T-cell (primary cell): ENCODE results near the gene SUGCT. TPM values are rescaled to one million over a fixed set of nuclear protein-coding genes. Genes with fewer than 3 reads are reported as not detected.
A peak's percentile ranks its signal among the peaks of the same experiment; 100 is the strongest.
"Not testable (repeated sequence)": the region's sequence is repeated elsewhere in the genome, so short reads cannot be mapped to it uniquely, and the experiment has no call there.

Source experiments
- ATAC-seq, 4 experiments: fragments of 200-7000 bp in 3 of 4; fragments of 150-1000 bp in 1 of 4; cut with Tn5 transposase; replicated peaks in 1 of 4; 1 replicate in 3 of 4; 2 replicates in 1 of 4; pipeline ENCODE4 v1.10.0; 2021; ENCODE audit warnings: moderate library complexity in 3 of 4, mild to moderate bottlenecking in 2 of 4, moderate number of reproducible peaks in 1 of 4
- CTCF ChIA-PET, 2 donors: fragments of 300-600 bp; sonication (Branson Sonifier 250); formaldehyde crosslinking; loops; one replicate each; lab custom pipeline; 2022; ENCODE audit warnings: antibody characterized with exemption in 2 of 2; lab: Charles Lee
- POLR2A ChIA-PET, 2 donors: fragments of 300-600 bp; sonication (Branson Sonifier 250); formaldehyde crosslinking; loops; one replicate each; lab custom pipeline; 2022; ENCODE audit warnings: antibody characterized with exemption in 2 of 2; lab: Charles Lee
- DNase-seq, 35 experiments: peaks; one replicate each; pipeline versions ENCODE4 v3.0.0 to v3.0.0-alpha.2; 2013 to 2023
- H3K27ac ChIP-seq: one replicate; pipeline ENCODE4 v1.5.1; 2013; ENCODE audit warnings: low read length
- H3K27me3 ChIP-seq, 2 experiments: replicated peaks in 1 of 2; 1 replicate in 1 of 2; 2 replicates in 1 of 2; pipeline versions ENCODE4 v1.6.1 to v1.7.0; 2013; ENCODE audit warnings: low read length in 1 of 2, mixed read lengths in 1 of 2; ENCODE audit not compliant: control insufficient read depth in 2 of 2, insufficient read depth in 2 of 2; ENCODE audit errors: extremely low read depth in 1 of 2
- H3K36me3 ChIP-seq, 2 donors: 1 replicate in 1 of 2; 2 replicates in 1 of 2; pipeline versions ENCODE4 v1.6.1 to v1.7.0; 2013; ENCODE audit warnings: low read length in 1 of 2; ENCODE audit not compliant: control insufficient read depth in 2 of 2, insufficient read depth in 1 of 2; ENCODE audit errors: extremely low read depth in 1 of 2
- H3K4me1 ChIP-seq, 2 experiments: 1 replicate in 1 of 2; 2 replicates in 1 of 2; pipeline versions ENCODE4 v1.6.1 to v1.7.0; 2013; ENCODE audit warnings: low read length in 2 of 2, mixed read lengths in 1 of 2; ENCODE audit not compliant: insufficient read depth in 2 of 2, control insufficient read depth in 1 of 2; ENCODE audit errors: extremely low read depth in 1 of 2
- H3K4me3 ChIP-seq, 2 donors: 1 replicate in 1 of 2; 2 replicates in 1 of 2; pipeline versions ENCODE4 v1.5.1 to v1.7.0; 2013; ENCODE audit warnings: mild to moderate bottlenecking in 2 of 2, low read length in 1 of 2, moderate library complexity in 1 of 2; ENCODE audit not compliant: control insufficient read depth in 1 of 2; ENCODE audit errors: extremely low read depth in 1 of 2
- H3K9me3 ChIP-seq: 2 replicates; pipeline ENCODE4 v1.7.0; 2013
- H3K27ac Mint-ChIP-seq, 2 donors: one replicate each; pipeline ENCODE4 v1.8.0; 2020 to 2021; ENCODE audit warnings: mild to moderate bottlenecking in 2 of 2, mixed read lengths in 2 of 2
- H3K27me3 Mint-ChIP-seq, 2 donors: one replicate each; pipeline ENCODE4 v1.8.0; 2021 to 2022; ENCODE audit warnings: mixed read lengths in 2 of 2
- H3K36me3 Mint-ChIP-seq: one replicate; pipeline ENCODE4 v1.8.0; 2021; ENCODE audit warnings: mixed read lengths
- H3K4me1 Mint-ChIP-seq, 3 donors: one replicate each; pipeline ENCODE4 v1.8.0; 2020 to 2022; ENCODE audit warnings: mixed read lengths in 3 of 3, mild to moderate bottlenecking in 1 of 3
- H3K4me3 Mint-ChIP-seq, 3 donors: one replicate each; pipeline ENCODE4 v1.8.0; 2020 to 2022; ENCODE audit warnings: mild to moderate bottlenecking in 3 of 3, mixed read lengths in 3 of 3, moderate library complexity in 3 of 3
- H3K9me3 Mint-ChIP-seq, 3 donors: one replicate each; pipeline ENCODE4 v1.8.0; 2020 to 2022; ENCODE audit warnings: mixed read lengths in 3 of 3
- WGBS: methylation state at CpG from one replicate; pipeline ENCODE4 v1.1.5; 2013; ENCODE audit warnings: missing lambda C conversion rate; ENCODE audit not compliant: insufficient coverage; 5-methylcytosine and 5-hydroxymethylcytosine counted together
- total RNA-seq, 35 experiments: library from RNA in 6 of 35; stranded (reverse) in 6 of 35; fragments of 120-200 nt in 1 of 35; gene quantifications; one replicate each; pipeline versions ENCODE4 v1.2.1 to v1.2.4 and lab custom pipeline; 2013 to 2026

Gene SUGCT
- total RNA-seq, 5 donors from 2014 or later (not counting 1 experiment from before 2014, with no cell fraction given), result 1.3 to 3.1 (median 2.3) TPM

DNA sequence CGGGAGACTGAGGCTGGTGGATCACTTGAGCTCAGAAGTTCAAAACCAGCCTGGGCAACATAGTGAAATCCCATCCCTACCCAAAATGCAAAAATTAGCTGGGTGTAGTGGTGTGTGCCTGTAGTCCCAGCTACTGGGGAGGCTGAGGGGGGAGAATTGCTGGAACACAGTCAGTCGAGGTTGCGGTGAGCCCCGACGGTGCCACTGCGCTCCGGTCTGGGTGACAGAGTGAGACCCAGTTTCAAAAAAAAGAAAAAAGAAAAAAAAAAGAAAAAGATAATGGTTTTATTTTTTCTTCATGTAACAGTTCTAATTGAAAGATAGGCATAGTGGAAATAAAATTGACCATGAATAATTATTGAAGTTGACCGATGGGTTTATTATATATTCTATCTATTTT lies 99.9 kb downstream of the SUGCT start:
- Histone ChIP-seq H3K9me3 (no peaks in the 10 kb centered on the region), H3K4me1 (no peaks in the 10 kb centered on the region), H3K27ac (no peak overlapping the region), H3K36me3 (no peaks in the 10 kb centered on the region), H3K27me3 (peaks cover 0 to 2% of the 10 kb centered on the region in 2 experiments), H3K4me3 (no peak overlapping the region)
- peaks cover 5 to 7% (median 7%) of the 10 kb centered on the region in 3 donors for H3K4me1 Mint-ChIP-seq
- no peaks in the 10 kb centered on the region for H3K9me3 Mint-ChIP-seq
- no peaks in the 10 kb centered on the region for H3K27me3 Mint-ChIP-seq
- ATAC-seq (no peak), DNase-seq (no peak)
- H3K36me3 Mint-ChIP-seq, result no peaks in the 10 kb centered on the region
- POLR2A ChIA-PET, result no interaction called here
- H3K27ac Mint-ChIP-seq, result peak overlapping the region in 1 of 2 donors; percentile 68
- CTCF ChIA-PET, result no interaction called here
- H3K4me3 Mint-ChIP-seq, result no peak overlapping the region
- 100% methylated on average over 4 of the region's 8 CpGs for WGBS

DNA sequence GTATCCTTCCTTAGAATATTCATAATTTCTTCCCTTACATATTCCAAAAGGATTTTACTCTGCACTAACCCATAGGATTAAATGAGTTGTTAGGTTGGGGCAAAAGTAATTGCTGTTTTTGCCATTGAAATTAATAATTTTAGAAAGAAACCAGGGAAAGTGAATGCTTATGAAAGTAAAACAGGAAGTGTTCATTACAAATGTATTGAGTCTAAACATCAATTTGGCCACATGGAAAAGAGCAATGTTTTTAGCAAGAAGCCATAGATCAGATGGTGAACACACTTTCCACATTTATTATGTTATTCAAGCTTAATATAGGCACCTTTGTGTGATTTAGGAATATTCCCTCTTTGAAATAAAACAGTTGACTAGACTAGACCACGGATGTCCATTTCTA lies 102.9 kb downstream of the SUGCT start:
- POLR2A ChIA-PET, result interaction anchor here in 1 of 2 donors (0.6 kb wide), 1 partner anchor 25 kb away, joined by 3 read pairs; no protein-coding TSS in a partner anchor

DNA sequence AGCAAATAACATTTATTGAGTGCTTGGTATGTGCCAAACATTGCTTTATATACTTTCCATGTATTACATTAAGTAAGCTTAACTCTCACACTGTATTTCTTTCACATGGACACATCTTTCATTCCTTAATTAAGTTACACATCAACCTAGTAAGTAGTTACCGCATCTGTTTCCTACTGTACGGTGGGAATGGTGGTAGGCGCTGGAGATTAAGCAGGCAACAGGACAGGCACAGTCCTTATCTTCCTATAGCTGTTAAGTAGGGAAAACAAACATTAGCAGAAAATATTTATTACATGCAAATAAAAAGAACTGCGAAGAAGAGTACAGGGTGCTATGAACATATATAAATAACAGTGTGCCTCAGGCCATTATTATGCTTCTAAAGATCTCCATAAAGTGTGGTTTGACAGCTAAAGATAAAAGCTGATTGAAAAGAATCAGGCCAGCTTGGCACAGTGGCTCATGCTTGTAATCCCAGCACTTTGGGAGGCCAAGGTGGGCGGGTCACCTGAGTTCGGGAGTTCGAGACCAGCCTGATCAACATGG lies 105.0 kb downstream of the SUGCT start:
- H3K4me1 ChIP-seq, result no peaks in the 10 kb centered on the region
- H3K27me3 ChIP-seq, result no peaks in the 10 kb centered on the region
- Mint-ChIP-seq H3K36me3 (no peaks in the 10 kb centered on the region), H3K27me3 (no peaks in the 10 kb centered on the region), H3K4me3 (no peak overlapping the region), H3K27ac (no peak overlapping the region), H3K9me3 (no peaks in the 10 kb centered on the region), H3K4me1 (no peaks in the 10 kb centered on the region)
- H3K4me3 ChIP-seq, result no peak overlapping the region
- DNase-seq (no peak), ATAC-seq (no peak)
- H3K9me3 ChIP-seq, result no peaks in the 10 kb centered on the region
- ChIA-PET CTCF (no interaction called here), POLR2A (interaction anchor here in 1 of 2 donors (0.5 kb wide), 1 partner anchor 1372 kb away, joined by 3 read pairs; no protein-coding TSS in a partner anchor)
- no peaks in the 10 kb centered on the region for H3K36me3 ChIP-seq
- WGBS, result 100% methylated on average over 2 of the region's 7 CpGs
- H3K27ac ChIP-seq, result no peak overlapping the region

More for the DNA sequence above, 102.9 kb downstream of the SUGCT start:
- Mint-ChIP-seq H3K4me3 (no peak overlapping the region), H3K27me3 (no peaks in the 10 kb centered on the region), H3K27ac (no peak overlapping the region), H3K9me3 (no peaks in the 10 kb centered on the region), H3K4me1 (peaks cover 4 to 7% (median 5%) of the 10 kb centered on the region in 3 donors), H3K36me3 (no peaks in the 10 kb centered on the region)
- ATAC-seq (no peak), DNase-seq (no peak)
- CTCF ChIA-PET, result no interaction called here
- Histone ChIP-seq H3K4me3 (no peak overlapping the region), H3K4me1 (no peaks in the 10 kb centered on the region), H3K27ac (no peak overlapping the region), H3K27me3 (peaks cover 0 to 2% of the 10 kb centered on the region in 2 experiments), H3K9me3 (no peaks in the 10 kb centered on the region), H3K36me3 (no peaks in the 10 kb centered on the region)
- WGBS, result no CpG with 5 or more reads among the region's 1 CpG

DNA sequence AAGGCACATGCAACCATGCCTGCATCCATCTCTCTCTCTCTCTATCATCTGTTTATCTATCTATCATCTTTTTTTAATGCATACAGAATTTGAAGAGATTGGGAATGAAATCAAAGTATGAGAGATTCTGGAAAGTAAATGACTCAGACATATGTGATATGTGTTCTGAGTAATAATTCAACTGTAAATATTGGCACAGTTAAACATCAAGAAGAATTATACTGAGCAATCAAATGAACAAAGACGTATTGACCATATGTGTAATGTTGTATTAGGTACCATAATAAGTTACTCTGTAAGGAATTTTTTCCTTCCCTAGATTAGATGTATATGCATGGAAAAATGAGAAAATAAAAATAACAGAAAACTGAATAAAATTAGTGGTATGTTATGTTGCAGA lies 108.3 kb downstream of the SUGCT start:
- H3K9me3 Mint-ChIP-seq, result no peaks in the 10 kb centered on the region
- ATAC-seq, result no peak
- ChIA-PET CTCF (no interaction called here), POLR2A (no interaction called here)
- DNase-seq, result no peak
- H3K27ac ChIP-seq, result no peak overlapping the region
- H3K27me3 ChIP-seq, result no peaks in the 10 kb centered on the region
- WGBS, result no CpG with 5 or more reads among the region's 1 CpG
- H3K4me3 Mint-ChIP-seq, result no peak overlapping the region
- H3K4me1 ChIP-seq, result no peaks in the 10 kb centered on the region
- H3K36me3 ChIP-seq, result no peaks in the 10 kb centered on the region
- H3K4me1 Mint-ChIP-seq, result no peaks in the 10 kb centered on the region
- no peak overlapping the region for H3K27ac Mint-ChIP-seq
- no peaks in the 10 kb centered on the region for H3K27me3 Mint-ChIP-seq
- H3K9me3 ChIP-seq, result no peaks in the 10 kb centered on the region
- H3K4me3 ChIP-seq, result no peak overlapping the region
- no peaks in the 10 kb centered on the region for H3K36me3 Mint-ChIP-seq

DNA sequence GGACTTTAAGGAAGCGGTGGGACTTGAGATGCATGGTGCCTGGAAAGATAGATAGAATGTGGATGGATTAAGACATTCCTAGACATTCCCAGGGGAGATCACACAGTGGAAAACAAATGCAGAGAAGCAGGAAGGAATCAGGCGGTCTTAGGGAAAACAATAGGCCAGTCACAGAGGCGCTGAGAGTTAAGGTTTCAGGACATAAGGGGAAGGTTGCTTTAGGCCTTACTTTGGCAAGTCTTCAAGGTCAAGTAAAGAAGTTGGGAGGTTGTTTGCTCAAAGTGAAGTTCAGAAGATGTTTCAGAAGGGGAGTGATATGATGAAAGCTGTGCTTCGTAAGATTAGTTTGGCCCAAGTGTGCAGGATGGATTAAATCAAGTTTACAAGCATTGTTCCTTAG lies 109.4 kb downstream of the SUGCT start:
- 97% methylated on average over 3 of the region's 4 CpGs for WGBS
- Mint-ChIP-seq H3K27ac (no peak overlapping the region), H3K9me3 (no peaks in the 10 kb centered on the region)

DNA sequence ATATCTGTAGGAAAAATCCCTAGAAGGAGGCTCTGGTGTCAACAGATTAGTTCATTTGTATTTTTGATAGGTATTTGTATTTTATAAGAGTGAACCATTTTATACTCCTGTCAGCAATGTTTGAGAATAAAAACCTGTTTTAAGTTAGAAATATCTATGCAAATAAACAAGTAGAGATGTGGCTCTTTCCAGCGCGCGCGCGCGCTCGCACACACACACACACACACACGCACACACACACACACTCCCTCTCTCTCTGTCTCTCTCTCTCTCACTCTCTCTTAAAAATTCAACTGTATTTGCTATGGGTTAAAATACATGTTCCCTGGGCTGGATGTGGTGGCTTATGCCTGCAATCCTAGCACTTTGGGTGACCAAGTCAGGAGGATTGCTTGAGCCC lies 113.9 kb downstream of the SUGCT start:
- ChIA-PET CTCF (no interaction called here), POLR2A (no interaction called here)
- Histone ChIP-seq H3K4me3 (no peak overlapping the region), H3K27ac (no peak overlapping the region), H3K36me3 (no peaks in the 10 kb centered on the region), H3K27me3 (no peaks in the 10 kb centered on the region), H3K9me3 (no peaks in the 10 kb centered on the region), H3K4me1 (no peaks in the 10 kb centered on the region)
- Mint-ChIP-seq H3K4me1 (no peaks in the 10 kb centered on the region), H3K27ac (no peak overlapping the region), H3K27me3 (no peaks in the 10 kb centered on the region), H3K4me3 (no peak overlapping the region), H3K36me3 (no peaks in the 10 kb centered on the region), H3K9me3 (no peaks in the 10 kb centered on the region)
- WGBS, result no CpG with 5 or more reads among the region's 8 CpGs
- ATAC-seq, result no peak
- DNase-seq, result no peak

More for the DNA sequence above, 109.4 kb downstream of the SUGCT start:
- Mint-ChIP-seq H3K36me3 (no peaks in the 10 kb centered on the region), H3K4me3 (no peak overlapping the region), H3K4me1 (no peaks in the 10 kb centered on the region), H3K27me3 (no peaks in the 10 kb centered on the region)
- Histone ChIP-seq H3K9me3 (no peaks in the 10 kb centered on the region), H3K4me1 (no peaks in the 10 kb centered on the region), H3K36me3 (no peaks in the 10 kb centered on the region), H3K27ac (no peak overlapping the region), H3K27me3 (no peaks in the 10 kb centered on the region), H3K4me3 (no peak overlapping the region)
- ChIA-PET POLR2A (no interaction called here), CTCF (no interaction called here)
- DNase-seq (no peak), ATAC-seq (no peak)

DNA sequence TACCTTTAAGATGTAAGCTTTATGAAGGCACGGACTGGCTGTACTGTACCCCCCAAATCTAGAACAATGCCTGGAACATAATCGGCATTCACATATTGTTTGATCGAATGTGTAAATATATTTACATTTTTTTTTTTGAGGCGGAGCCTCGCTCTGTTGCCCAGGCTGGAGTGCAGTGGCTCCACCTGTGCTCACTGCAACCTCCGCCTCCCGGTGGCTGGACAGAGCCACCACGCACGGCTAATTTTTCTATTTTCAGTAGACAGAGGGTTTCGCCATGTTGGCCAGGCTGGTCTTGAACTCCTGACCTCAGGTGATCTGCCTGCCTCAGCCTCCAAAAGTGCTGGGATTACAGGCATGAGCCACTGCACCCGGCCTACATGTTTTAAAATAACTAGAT lies 118.6 kb downstream of the SUGCT start:
- 91% methylated on average over 9 of the region's 11 CpGs for WGBS
- H3K27ac ChIP-seq, H3K36me3 Mint-ChIP-seq, ATAC-seq, H3K4me1 ChIP-seq, H3K9me3 ChIP-seq, CTCF ChIA-PET, H3K4me3 Mint-ChIP-seq, H3K27me3 Mint-ChIP-seq, DNase-seq, H3K27me3 ChIP-seq, H3K27ac Mint-ChIP-seq, H3K4me1 Mint-ChIP-seq, POLR2A ChIA-PET, H3K9me3 Mint-ChIP-seq, H3K36me3 ChIP-seq, H3K4me3 ChIP-seq: not testable (repeated sequence)
